ENCODE data around the gene PTPN20.
"Not testable (repeated sequence)": the region's sequence is repeated elsewhere in the genome, so short reads cannot be mapped to it uniquely, and the experiment has no call there.

GRCh38 chr10:46903874-46904273 is 7.4 kb upstream of the PTPN20 start:
- not testable (repeated sequence) for TF ChIP-seq CTCF, POLR2A, EP300 (IDR thresholded peaks at IDR 0.05)

Measured in tibial nerve (tissue), 4 donors.